Measurements from ENCODE around the gene COL5A3.

DNA sequence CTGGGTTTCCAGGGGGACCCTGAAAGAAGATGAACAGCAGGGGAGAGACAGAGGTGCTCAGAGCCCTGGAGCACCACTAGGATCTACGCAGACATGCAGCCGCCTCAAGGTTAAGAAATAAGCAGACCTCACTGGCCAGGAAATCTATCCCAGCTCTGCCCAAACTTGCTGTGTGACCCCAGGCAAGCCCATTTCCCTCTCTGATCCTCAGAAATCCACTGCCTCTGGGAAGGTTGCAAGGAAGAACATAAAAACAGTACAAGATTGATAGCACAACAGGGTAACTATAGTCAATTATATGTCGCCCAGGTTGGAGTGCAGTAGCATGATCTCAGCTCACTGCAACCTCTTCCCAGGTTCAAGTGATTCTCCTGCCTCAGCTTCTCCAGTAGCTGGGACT is 20.8 kb downstream of the COL5A3 start:
- TF ChIP-seq, protein P1, sequence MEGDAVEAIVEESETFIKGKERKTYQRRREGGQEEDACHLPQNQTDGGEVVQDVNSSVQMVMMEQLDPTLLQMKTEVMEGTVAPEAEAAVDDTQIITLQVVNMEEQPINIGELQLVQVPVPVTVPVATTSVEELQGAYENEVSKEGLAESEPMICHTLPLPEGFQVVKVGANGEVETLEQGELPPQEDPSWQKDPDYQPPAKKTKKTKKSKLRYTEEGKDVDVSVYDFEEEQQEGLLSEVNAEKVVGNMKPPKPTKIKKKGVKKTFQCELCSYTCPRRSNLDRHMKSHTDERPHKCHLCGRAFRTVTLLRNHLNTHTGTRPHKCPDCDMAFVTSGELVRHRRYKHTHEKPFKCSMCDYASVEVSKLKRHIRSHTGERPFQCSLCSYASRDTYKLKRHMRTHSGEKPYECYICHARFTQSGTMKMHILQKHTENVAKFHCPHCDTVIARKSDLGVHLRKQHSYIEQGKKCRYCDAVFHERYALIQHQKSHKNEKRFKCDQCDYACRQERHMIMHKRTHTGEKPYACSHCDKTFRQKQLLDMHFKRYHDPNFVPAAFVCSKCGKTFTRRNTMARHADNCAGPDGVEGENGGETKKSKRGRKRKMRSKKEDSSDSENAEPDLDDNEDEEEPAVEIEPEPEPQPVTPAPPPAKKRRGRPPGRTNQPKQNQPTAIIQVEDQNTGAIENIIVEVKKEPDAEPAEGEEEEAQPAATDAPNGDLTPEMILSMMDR (IDR thresholded peaks at IDR 0.05) = no peak
- TF ChIP-seq POLR2A (IDR thresholded peaks at IDR 0.05) = no peak

Measured in body of pancreas (tissue), 4 donors.